CD14-positive monocyte (primary cell): Measurements from ENCODE around the gene MX2. TPM values are rescaled to one million over a fixed set of nuclear protein-coding genes. Genes with fewer than 3 reads are reported as not detected.
A peak's percentile ranks its signal among the peaks of the same experiment; 100 is the strongest.

ENCODE experiments used
- DNase-seq, 3 donors: peaks; one replicate each; pipeline ENCODE4 v3.0.0-alpha.2; 2011 to 2022
- H2AFZ ChIP-seq: 2 replicates; pipeline ENCODE4 v1.6.0; 2012; ENCODE audit warnings: mild to moderate bottlenecking, low read depth, low read length, inconsistent platforms; ENCODE audit not compliant: insufficient read depth, poor library complexity, severe bottlenecking
- H3K27ac ChIP-seq, 2 donors: 1 replicate in 1 of 2; 2 replicates in 1 of 2; pipeline ENCODE4 v1.5.1; 2012 to 2013; ENCODE audit warnings: low read length in 2 of 2, control low read depth in 1 of 2, inconsistent platforms in 1 of 2, low read depth in 1 of 2, mild to moderate bottlenecking in 1 of 2
- H3K27me3 ChIP-seq, 2 donors: one replicate each; pipeline versions ENCODE4 v1.6.0 to v1.6.1; 2011 to 2013; ENCODE audit warnings: low read length in 2 of 2; ENCODE audit not compliant: control insufficient read depth in 2 of 2, insufficient read depth in 2 of 2
- H3K36me3 ChIP-seq, 2 donors: replicated peaks in 1 of 2; 1 replicate in 1 of 2; 2 replicates in 1 of 2; pipeline versions ENCODE4 v1.5.1 to v1.6.1; 2012 to 2013; ENCODE audit warnings: low read length in 2 of 2, control low read depth in 1 of 2, inconsistent platforms in 1 of 2, mild to moderate bottlenecking in 1 of 2; ENCODE audit not compliant: insufficient read depth in 2 of 2, control insufficient read depth in 1 of 2
- H3K4me1 ChIP-seq, 2 donors: 1 replicate in 1 of 2; 2 replicates in 1 of 2; pipeline versions ENCODE4 v1.5.1 to v1.6.1; 2012 to 2013; ENCODE audit warnings: low read length in 2 of 2, control low read depth in 1 of 2, inconsistent platforms in 1 of 2, mild to moderate bottlenecking in 1 of 2, moderate library complexity in 1 of 2; ENCODE audit not compliant: insufficient read depth in 2 of 2, control insufficient read depth in 1 of 2
- H3K4me2 ChIP-seq: replicated peaks from 2 replicates; pipeline ENCODE3; 2012; ENCODE audit warnings: low read length, moderate library complexity, mild to moderate bottlenecking; ENCODE audit not compliant: poor library complexity, severe bottlenecking; ENCODE audit errors: extremely low read depth
- H3K4me3 ChIP-seq, 3 experiments: fragments of 200-600 bp in 1 of 3; sonication (generic) in 1 of 3; replicated peaks in 1 of 3; 1 replicate in 2 of 3; 2 replicates in 1 of 3; pipeline ENCODE4 v1.5.1; 2011 to 2013; ENCODE audit warnings: low read length in 3 of 3, mild to moderate bottlenecking in 3 of 3, control low read depth in 2 of 3, low read depth in 2 of 3, inconsistent platforms in 1 of 3, moderate library complexity in 1 of 3
- H3K79me2 ChIP-seq: 2 replicates; pipeline ENCODE4 v1.6.0; 2012; ENCODE audit warnings: mild to moderate bottlenecking, control low read depth, inconsistent platforms, low read length, moderate library complexity; ENCODE audit not compliant: insufficient read depth
- H3K9ac ChIP-seq: 2 replicates; pipeline ENCODE4 v1.6.0; 2017; ENCODE audit warnings: low read length, mild to moderate bottlenecking; ENCODE audit not compliant: insufficient read depth, poor library complexity, severe bottlenecking
- H3K9me3 ChIP-seq, 2 donors: replicated peaks in 1 of 2; 1 replicate in 1 of 2; 2 replicates in 1 of 2; pipeline versions ENCODE4 v1.5.1 to v1.6.1; 2012 to 2013; ENCODE audit warnings: low read length in 2 of 2, control low read depth in 1 of 2; ENCODE audit not compliant: control insufficient read depth in 1 of 2, insufficient read depth in 1 of 2
- H4K20me1 ChIP-seq: 2 replicates; pipeline ENCODE4 v1.6.0; 2012; ENCODE audit warnings: mild to moderate bottlenecking, low read length, control low read depth, moderate library complexity; ENCODE audit not compliant: insufficient read depth
- H3K27ac Mint-ChIP-seq, 7 donors: one replicate each; pipeline ENCODE4 v1.8.0; 2020; ENCODE audit warnings: mild to moderate bottlenecking in 7 of 7, mixed read lengths in 7 of 7, moderate library complexity in 6 of 7, inconsistent platforms in 2 of 7
- H3K27me3 Mint-ChIP-seq, 3 donors: one replicate each; pipeline ENCODE4 v1.8.0; 2021 to 2022; ENCODE audit warnings: low read depth in 3 of 3, mild to moderate bottlenecking in 3 of 3, mixed read lengths in 3 of 3, moderate library complexity in 3 of 3, inconsistent platforms in 1 of 3
- H3K36me3 Mint-ChIP-seq, 2 donors: one replicate each; pipeline ENCODE4 v1.8.0; 2020; ENCODE audit warnings: mixed read lengths in 2 of 2, inconsistent platforms in 1 of 2, mild to moderate bottlenecking in 1 of 2
- H3K4me1 Mint-ChIP-seq: one replicate; pipeline ENCODE4 v1.8.0; 2020; ENCODE audit warnings: mild to moderate bottlenecking, mixed read lengths
- H3K4me3 Mint-ChIP-seq, 2 donors: one replicate each; pipeline ENCODE4 v1.8.0; 2020; ENCODE audit warnings: mild to moderate bottlenecking in 2 of 2, mixed read lengths in 2 of 2, moderate library complexity in 1 of 2
- H3K9me3 Mint-ChIP-seq, 7 donors: one replicate each; pipeline ENCODE4 v1.8.0; 2020 to 2022; ENCODE audit warnings: mixed read lengths in 7 of 7, mild to moderate bottlenecking in 6 of 7, moderate library complexity in 6 of 7, inconsistent platforms in 2 of 7
- CTCF ChIP-seq: fragments of 200-600 bp; IDR thresholded peaks from one replicate; pipeline ENCODE4 v1.8.0; 2022; ENCODE audit warnings: antibody characterized with exemption, mild to moderate bottlenecking
- WGBS: methylation state at CpG from one replicate; pipeline ENCODE4 v1.1.5; 2013; ENCODE audit warnings: missing lambda C conversion rate; ENCODE audit not compliant: insufficient coverage; 5-methylcytosine and 5-hydroxymethylcytosine counted together
- intact Hi-C, 2 donors: fragments of 100-400 bp; cut with micrococcal nuclease; formaldehyde crosslinking; loops; one replicate each; pipeline versions ENCODE4 v1.15.0 to v1.15.1; 2023
- polyA plus RNA-seq, 3 donors: library from polyadenylated mRNA; depleted of rRNA in 1 of 3; unstranded in 2 of 3; stranded (reverse) in 1 of 3; fragments of 300-500 nt in 2 of 3; fragments of >200 nt in 1 of 3; fragmentation: Illumina TruSeq in 2 of 3; gene quantifications; 1 replicate in 2 of 3; 2 replicates in 1 of 3; pipeline ENCODE4 v1.2.3, GENCODE V29; 2012 to 2021

Gene MX2
- polyA plus RNA-seq, 3 donors: 43.1 to 79.4 (median 50.3) TPM

GRCh38 chr21:41366522-41367151, 4.8 kb downstream of the MX2 start:
- Histone ChIP-seq H2AFZ (no peak overlapping the region), H3K9ac (peak overlapping the region; percentile 39), H3K9me3 (no peaks in the 10 kb centered on the region), H3K36me3 (peaks cover 6 to 39% of the 10 kb centered on the region in 2 donors), H3K79me2 (peaks cover 76% of the 10 kb centered on the region), H3K27me3 (no peaks in the 10 kb centered on the region), H4K20me1 (peaks cover 38% of the 10 kb centered on the region), H3K4me2 (peak overlapping the region; percentile 47), H3K4me3 (peak overlapping the region in 1 of 3 experiments; percentile 44), H3K4me1 (peaks cover 69 to 78% of the 10 kb centered on the region in 2 donors), H3K27ac (peak overlapping the region; percentile 72 to 89)
- WGBS: 9% methylated on average over 7 of the region's 12 CpGs
- Mint-ChIP-seq H3K4me1 (peaks cover 94% of the 10 kb centered on the region), H3K4me3 (peak overlapping the region; percentile 39 to 63), H3K9me3 (peaks cover 0 to 1% (median 0%) of the 10 kb centered on the region in 7 donors), H3K27me3 (peaks cover 0 to 9% (median 3%) of the 10 kb centered on the region in 3 donors), H3K27ac (peak overlapping the region; percentile 93 to 100 (median 97)), H3K36me3 (peaks cover 54 to 63% of the 10 kb centered on the region in 2 donors)
- intact Hi-C loops: no loop called here
- no peak for TF ChIP-seq CTCF
- peak; percentile 97 to 99 (median 98) for DNase-seq

- Histone ChIP-seq H3K27ac (peak overlapping the region; percentile 72 to 89), H4K20me1 (peaks cover 39% of the 10 kb centered on the region), H3K4me3 (peak overlapping the region in 1 of 3 experiments; percentile 35), H3K79me2 (peaks cover 82% of the 10 kb centered on the region), H3K27me3 (no peaks in the 10 kb centered on the region), H3K4me1 (peaks cover 68 to 77% of the 10 kb centered on the region in 2 donors), H3K36me3 (peaks cover 6 to 39% of the 10 kb centered on the region in 2 donors), H3K9me3 (no peaks in the 10 kb centered on the region), H3K9ac (no peak overlapping the region), H3K4me2 (peak overlapping the region; percentile 47), H2AFZ (no peak overlapping the region)
- no peak for DNase-seq
- Mint-ChIP-seq H3K4me1 (peaks cover 89% of the 10 kb centered on the region), H3K9me3 (no peaks in the 10 kb centered on the region), H3K27ac (peak overlapping the region; percentile 93 to 100 (median 97)), H3K36me3 (peaks cover 56 to 63% of the 10 kb centered on the region in 2 donors), H3K4me3 (peak overlapping the region in 1 of 2 donors; percentile 54), H3K27me3 (peaks cover 0 to 9% (median 3%) of the 10 kb centered on the region in 3 donors)
- no peak for TF ChIP-seq CTCF
- 85% methylated on average over 7 of the region's 9 CpGs for WGBS
- intact Hi-C loops: no loop called here
Observed at GRCh38 chr21:41367301-41367944, 5.6 kb downstream of the MX2 start.
